Kidney (tissue), 14 donors: ENCODE results near the gene CNTFR. TPM values are rescaled to one million over a fixed set of nuclear protein-coding genes. Genes with fewer than 3 reads are reported as not detected.

ENCODE experiments used
- DNase-seq, 5 donors: peaks; one replicate each; pipeline ENCODE4 v3.0.0-alpha.2; 2013 to 2020
- FAIRE-seq: peaks from 2 replicates; lab custom pipeline; 2012; peaks lifted over from hg19 to GRCh38; lab: Jason Lieb, UNC
- H3K27ac ChIP-seq, 2 donors: one replicate each; pipeline ENCODE4 v1.7.0; 2013; ENCODE audit warnings: low read depth in 2 of 2, low read length in 2 of 2, inconsistent platforms in 1 of 2
- H3K27me3 ChIP-seq: one replicate; pipeline ENCODE4 v1.7.1; 2013; ENCODE audit warnings: low read length, inconsistent platforms; ENCODE audit not compliant: control insufficient read depth, insufficient read depth
- H3K36me3 ChIP-seq, 3 donors: one replicate each; pipeline versions ENCODE4 v1.7.0 to v1.7.1; 2013; ENCODE audit warnings: low read length in 3 of 3, control low read depth in 1 of 3, inconsistent platforms in 1 of 3; ENCODE audit not compliant: insufficient read depth in 3 of 3, control insufficient read depth in 2 of 3
- H3K4me1 ChIP-seq, 3 donors: one replicate each; pipeline versions ENCODE4 v1.7.0 to v1.7.1; 2013; ENCODE audit warnings: low read length in 3 of 3, inconsistent platforms in 1 of 3, low read depth in 1 of 3; ENCODE audit not compliant: control insufficient read depth in 2 of 3, insufficient read depth in 2 of 3
- H3K4me3 ChIP-seq, 3 donors: one replicate each; pipeline versions ENCODE4 v1.7.0 to v1.8.1; 2013; ENCODE audit warnings: low read length in 3 of 3, control low read depth in 1 of 3, inconsistent platforms in 1 of 3
- H3K9ac ChIP-seq, 3 donors: one replicate each; pipeline versions ENCODE4 v1.7.0 to v1.7.1; 2013; ENCODE audit warnings: low read length in 3 of 3, control low read depth in 1 of 3, inconsistent platforms in 1 of 3
- H3K9me3 ChIP-seq, 3 donors: one replicate each; pipeline versions ENCODE4 v1.7.0 to v1.7.1; 2013; ENCODE audit warnings: low read length in 3 of 3, control low read depth in 1 of 3, inconsistent platforms in 1 of 3; ENCODE audit not compliant: control insufficient read depth in 2 of 3, insufficient read depth in 1 of 3
- intact Hi-C: fragments of 100-400 bp; cut with DNase I; formaldehyde crosslinking; loops from one replicate; pipeline ENCODE4 v1.11.1; 2022
- polyA plus RNA-seq: library from polyadenylated mRNA; stranded (reverse); fragments of 350-450 nt; fragmentation: Illumina TruSeq; extraction: RNeasy Lipid Tissue Mini Kit (QIAGEN cat#74804); gene quantifications from one replicate; pipeline ENCODE4 v1.2.3, GENCODE V29; 2014; ENCODE audit warnings: low read depth, low replicate concordance; ENCODE audit not compliant: insufficient read depth
- total RNA-seq: library from RNA; stranded (reverse); fragmentation: NEBNext Ultra II Directional; extraction: Animal tissue kit (Norgen Biotek cat#: 25700); gene quantifications from one replicate; pipeline ENCODE4 v1.2.1, GENCODE V29; 2021
- TF ChIP-seq, protein P1 (sequence below): IDR thresholded peaks from 3 replicates; pipeline ENCODE4 v1.5.1; 2012; ENCODE audit warnings: mild to moderate bottlenecking, moderate library complexity, borderline replicate concordance; ENCODE audit not compliant: insufficient read depth; ENCODE audit errors: extremely low read depth
- donor health status: control.
- donor health status: control.
- donor health status: control.
- donor health status: control.
- donor health status: control.
- donor health status: DM: yes; HTN: yes; CAD: no.
- donor health status: Normal renal cell carcinoma (clear cell type).

The CNTFR gene
- total and polyA plus RNA-seq, 2 donors from 2014 or later, result 1.7 to 3.7 TPM

DNA sequence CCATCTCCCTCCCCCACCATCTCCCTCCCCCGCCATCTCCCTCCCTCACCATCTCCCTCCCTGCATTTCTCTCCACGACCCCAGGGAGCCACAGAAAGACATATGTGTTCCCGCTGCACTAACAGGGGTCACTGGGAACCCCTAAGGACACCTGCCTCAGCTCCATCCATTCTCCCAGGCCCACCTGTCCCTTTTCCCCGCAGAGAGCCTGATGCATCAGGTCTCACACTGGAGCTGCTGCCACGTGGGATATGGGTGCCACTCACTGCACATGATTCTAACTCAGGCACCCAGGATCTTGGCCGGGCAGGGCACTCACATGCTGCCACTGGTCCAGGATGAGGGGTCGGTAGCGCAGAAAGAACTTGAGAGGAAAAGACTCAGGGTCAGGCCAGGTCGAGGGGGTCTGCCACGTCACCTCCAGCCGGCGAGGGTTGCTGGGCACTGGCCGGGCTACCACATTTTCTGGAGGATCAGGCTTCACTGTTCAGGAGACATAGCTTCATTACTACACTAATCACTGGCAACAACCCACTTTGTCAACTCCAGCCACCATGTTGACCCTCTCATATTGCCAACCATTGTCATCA lies 33.5 kb downstream of the CNTFR start:
- intact Hi-C loops, result no loop called here
- TF ChIP-seq, protein P1, sequence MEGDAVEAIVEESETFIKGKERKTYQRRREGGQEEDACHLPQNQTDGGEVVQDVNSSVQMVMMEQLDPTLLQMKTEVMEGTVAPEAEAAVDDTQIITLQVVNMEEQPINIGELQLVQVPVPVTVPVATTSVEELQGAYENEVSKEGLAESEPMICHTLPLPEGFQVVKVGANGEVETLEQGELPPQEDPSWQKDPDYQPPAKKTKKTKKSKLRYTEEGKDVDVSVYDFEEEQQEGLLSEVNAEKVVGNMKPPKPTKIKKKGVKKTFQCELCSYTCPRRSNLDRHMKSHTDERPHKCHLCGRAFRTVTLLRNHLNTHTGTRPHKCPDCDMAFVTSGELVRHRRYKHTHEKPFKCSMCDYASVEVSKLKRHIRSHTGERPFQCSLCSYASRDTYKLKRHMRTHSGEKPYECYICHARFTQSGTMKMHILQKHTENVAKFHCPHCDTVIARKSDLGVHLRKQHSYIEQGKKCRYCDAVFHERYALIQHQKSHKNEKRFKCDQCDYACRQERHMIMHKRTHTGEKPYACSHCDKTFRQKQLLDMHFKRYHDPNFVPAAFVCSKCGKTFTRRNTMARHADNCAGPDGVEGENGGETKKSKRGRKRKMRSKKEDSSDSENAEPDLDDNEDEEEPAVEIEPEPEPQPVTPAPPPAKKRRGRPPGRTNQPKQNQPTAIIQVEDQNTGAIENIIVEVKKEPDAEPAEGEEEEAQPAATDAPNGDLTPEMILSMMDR, result no peak
- no peak for FAIRE-seq

DNA sequence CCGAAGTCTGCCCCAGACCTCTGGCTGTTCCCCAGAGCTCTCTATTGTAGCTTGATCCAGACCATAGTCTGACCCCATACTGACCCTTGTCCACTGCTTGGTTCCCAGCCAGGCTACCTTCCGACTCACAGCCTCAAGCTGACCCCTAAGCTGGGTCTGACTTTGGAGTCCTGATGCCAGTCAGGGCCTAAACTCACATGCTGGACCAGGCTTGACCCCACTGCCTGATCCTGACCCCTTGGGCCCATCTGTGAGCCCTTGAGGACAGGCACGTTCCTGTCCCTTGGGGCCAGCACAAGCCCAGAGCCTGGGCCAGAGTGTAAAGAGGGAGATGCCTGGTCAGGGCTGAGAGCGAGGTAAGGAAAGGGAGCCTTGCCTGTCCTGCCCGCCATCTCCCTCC lies 34.0 kb downstream of the CNTFR start:
- intact Hi-C loops, result no loop called here
- H3K4me1 ChIP-seq, result peaks cover 8 to 19% (median 11%) of the 10 kb centered on the region in 3 donors
- no peaks in the 10 kb centered on the region for H3K36me3 ChIP-seq
- H3K4me3 ChIP-seq, result no peak overlapping the region
- TF ChIP-seq, protein P1, result no peak
- H3K27me3 ChIP-seq, result peaks cover 3% of the 10 kb centered on the region
- DNase-seq (peak in 2 of 5 donors; percentile 25 to 66), FAIRE-seq (no peak)
- no peaks in the 10 kb centered on the region for H3K9me3 ChIP-seq
- H3K9ac ChIP-seq, result no peak overlapping the region
- no peak overlapping the region for H3K27ac ChIP-seq

More for the DNA sequence above, 33.5 kb downstream of the CNTFR start:
- H3K9me3 ChIP-seq, result no peaks in the 10 kb centered on the region
- peaks cover 3% of the 10 kb centered on the region for H3K27me3 ChIP-seq
- no peaks in the 10 kb centered on the region for H3K36me3 ChIP-seq
- H3K9ac ChIP-seq, result no peak overlapping the region
- DNase-seq, result peak in 2 of 5 donors; percentile 29 to 50
- no peak overlapping the region for H3K27ac ChIP-seq
- H3K4me3 ChIP-seq, result no peak overlapping the region
- peaks cover 11 to 19% (median 13%) of the 10 kb centered on the region in 3 donors for H3K4me1 ChIP-seq

DNA sequence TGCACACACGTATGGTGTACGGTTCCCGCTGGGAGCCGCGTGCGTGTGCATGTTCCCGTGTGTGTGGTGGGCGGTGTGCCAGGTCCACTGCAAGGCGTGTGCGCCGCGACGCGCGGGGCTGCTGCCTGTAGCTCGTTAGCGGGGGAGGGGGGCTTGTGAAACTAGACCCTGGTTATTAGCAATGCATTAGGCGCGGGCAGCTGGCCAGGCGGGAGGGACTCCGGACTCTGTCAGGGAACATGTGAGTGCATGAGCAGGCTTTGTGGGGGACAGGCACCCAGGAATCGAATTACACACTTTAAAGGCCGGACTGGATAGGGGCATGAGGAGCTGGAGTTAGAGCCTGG lies 34.5 kb downstream of the CNTFR start:
- Histone ChIP-seq H3K9me3 (no peaks in the 10 kb centered on the region), H3K36me3 (no peaks in the 10 kb centered on the region), H3K4me1 (peaks cover 3 to 14% (median 10%) of the 10 kb centered on the region in 3 donors), H3K27me3 (no peaks in the 10 kb centered on the region), H3K27ac (no peak overlapping the region), H3K9ac (no peak overlapping the region), H3K4me3 (no peak overlapping the region)
- TF ChIP-seq, protein P1, result no peak
- DNase-seq (peak; percentile 72 to 94 (median 88)), FAIRE-seq (no peak)
- intact Hi-C loops, result no loop called here
